ENCODE data around the gene PRSS57. TPM values are rescaled to one million over a fixed set of nuclear protein-coding genes. Genes with fewer than 3 reads are reported as not detected.

PRSS57 gene
- total RNA-seq (not detected), total RNA-seq (0 to 4.5 (median 0.70) reads per million in 172 experiments)
- polyA plus RNA-seq (2013, experiment 1 of 2) = 0.30 TPM
- not detected for polyA plus RNA-seq (2013, experiment 2 of 2)

- no peak within 1 kb of the TSS for H3K4me3 ChIP-seq (ENCODE audit: low read length)
- ATAC-seq (ENCODE audit: poor library complexity) = no peak
- H3K27ac ChIP-seq (ENCODE audit: low read depth in 1 of 2, low read length in 2 of 2) = no peak within 1 kb of the TSS
- peaks cover 17% of the 10 kb centered on the region for H3K4me1 ChIP-seq (ENCODE audit: insufficient read depth, low read length)
- peaks cover 0 to 14% of the 10 kb centered on the region in 2 experiments for H3K9me3 ChIP-seq (ENCODE audit: control insufficient read depth in 1 of 2, insufficient read depth in 1 of 2, low read length in 2 of 2)
- H3K27ac Mint-ChIP-seq = no peak within 1 kb of the TSS
- H3K9me3 Mint-ChIP-seq = no peaks in the 10 kb centered on the region
- H3K36me3 Mint-ChIP-seq (ENCODE audit: low read depth) = no peaks in the 10 kb centered on the region
- H3K4me1 Mint-ChIP-seq (ENCODE audit: low read depth) = no peaks in the 10 kb centered on the region
- TF ChIP-seq, protein P1, sequence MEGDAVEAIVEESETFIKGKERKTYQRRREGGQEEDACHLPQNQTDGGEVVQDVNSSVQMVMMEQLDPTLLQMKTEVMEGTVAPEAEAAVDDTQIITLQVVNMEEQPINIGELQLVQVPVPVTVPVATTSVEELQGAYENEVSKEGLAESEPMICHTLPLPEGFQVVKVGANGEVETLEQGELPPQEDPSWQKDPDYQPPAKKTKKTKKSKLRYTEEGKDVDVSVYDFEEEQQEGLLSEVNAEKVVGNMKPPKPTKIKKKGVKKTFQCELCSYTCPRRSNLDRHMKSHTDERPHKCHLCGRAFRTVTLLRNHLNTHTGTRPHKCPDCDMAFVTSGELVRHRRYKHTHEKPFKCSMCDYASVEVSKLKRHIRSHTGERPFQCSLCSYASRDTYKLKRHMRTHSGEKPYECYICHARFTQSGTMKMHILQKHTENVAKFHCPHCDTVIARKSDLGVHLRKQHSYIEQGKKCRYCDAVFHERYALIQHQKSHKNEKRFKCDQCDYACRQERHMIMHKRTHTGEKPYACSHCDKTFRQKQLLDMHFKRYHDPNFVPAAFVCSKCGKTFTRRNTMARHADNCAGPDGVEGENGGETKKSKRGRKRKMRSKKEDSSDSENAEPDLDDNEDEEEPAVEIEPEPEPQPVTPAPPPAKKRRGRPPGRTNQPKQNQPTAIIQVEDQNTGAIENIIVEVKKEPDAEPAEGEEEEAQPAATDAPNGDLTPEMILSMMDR (IDR thresholded peaks at IDR 0.05) = no peak
- intact Hi-C loops (cut with DNase I, micrococcal nuclease) = no loop called here
- ChIA-PET CTCF (no interaction called here), POLR2A (no interaction called here)
- peaks cover 24% of the 10 kb centered on the region for H3K27me3 Mint-ChIP-seq
- H3K36me3 ChIP-seq (ENCODE audit: insufficient read depth, low read length) = no peaks in the 10 kb centered on the region
- DNase-seq = peak in 1 of 14 experiments; percentile 14
- H3K4me3 Mint-ChIP-seq = no peak within 1 kb of the TSS
- peaks cover 21 to 30% of the 10 kb centered on the region in 2 experiments for H3K27me3 ChIP-seq (ENCODE audit: control insufficient read depth in 1 of 2, insufficient read depth in 2 of 2, low read length in 2 of 2)
Measured at GRCh38 chr19:695352-695949, at the start of gene PRSS57. Gene PRSS57 (minus strand): TSS chr19:695452. CDS start chr19:695430, 22 bp downstream.

- Mint-ChIP-seq H3K27me3 (no peaks in the 10 kb centered on the region), H3K27ac (no peak overlapping the region), H3K36me3 (ENCODE audit: low read depth) (no peaks in the 10 kb centered on the region), H3K4me3 (no peak overlapping the region), H3K9me3 (no peaks in the 10 kb centered on the region), H3K4me1 (ENCODE audit: low read depth) (no peaks in the 10 kb centered on the region)
- intact Hi-C loops (cut with DNase I, micrococcal nuclease) = no loop called here
- ATAC-seq (ENCODE audit: poor library complexity) = no peak
- peaks cover 10 to 51% of the 10 kb centered on the region in 2 experiments for H3K9me3 ChIP-seq (ENCODE audit: control insufficient read depth in 1 of 2, insufficient read depth in 1 of 2, low read length in 2 of 2)
- H3K27me3 ChIP-seq (ENCODE audit: control insufficient read depth in 1 of 2, insufficient read depth in 2 of 2, low read length in 2 of 2) = no peaks in the 10 kb centered on the region
- no peaks in the 10 kb centered on the region for H3K36me3 ChIP-seq (ENCODE audit: insufficient read depth, low read length)
- ChIA-PET CTCF (no interaction called here), POLR2A (no interaction called here)
- H3K27ac ChIP-seq (ENCODE audit: low read depth in 1 of 2, low read length in 2 of 2) = no peak overlapping the region
- TF ChIP-seq, protein P1 (IDR thresholded peaks at IDR 0.05) = no peak
- H3K4me3 ChIP-seq (ENCODE audit: low read length) = no peak overlapping the region
- no peak for DNase-seq
- no peaks in the 10 kb centered on the region for H3K4me1 ChIP-seq (ENCODE audit: insufficient read depth, low read length)
Measured at GRCh38 chr19:743168-743687, 48.0 kb upstream of the PRSS57 start.

GRCh38 chr19:742540-743075, 47.4 kb upstream of the PRSS57 start:
- Histone ChIP-seq H3K9me3 (ENCODE audit: control insufficient read depth in 1 of 2, insufficient read depth in 1 of 2, low read length in 2 of 2) (peaks cover 4 to 45% of the 10 kb centered on the region in 2 experiments), H3K27ac (ENCODE audit: low read depth in 1 of 2, low read length in 2 of 2) (no peak overlapping the region), H3K4me3 (ENCODE audit: low read length) (no peak overlapping the region), H3K36me3 (ENCODE audit: insufficient read depth, low read length) (no peaks in the 10 kb centered on the region), H3K4me1 (ENCODE audit: insufficient read depth, low read length) (peaks cover 2% of the 10 kb centered on the region), H3K27me3 (ENCODE audit: control insufficient read depth in 1 of 2, insufficient read depth in 2 of 2, low read length in 2 of 2) (no peaks in the 10 kb centered on the region)
- DNase-seq (no peak), ATAC-seq (ENCODE audit: poor library complexity) (no peak)
- ChIA-PET CTCF (no interaction called here), POLR2A (no interaction called here)
- Mint-ChIP-seq H3K27ac (no peak overlapping the region), H3K27me3 (no peaks in the 10 kb centered on the region), H3K36me3 (ENCODE audit: low read depth) (no peaks in the 10 kb centered on the region), H3K9me3 (no peaks in the 10 kb centered on the region), H3K4me3 (no peak overlapping the region), H3K4me1 (ENCODE audit: low read depth) (no peaks in the 10 kb centered on the region)
- TF ChIP-seq, protein P1 (IDR thresholded peaks at IDR 0.05) = no peak
- intact Hi-C loops (cut with DNase I, micrococcal nuclease) = no loop called here
